PC-3 (cell line): ENCODE results near the gene SH3RF3. TPM values are rescaled to one million over a fixed set of nuclear protein-coding genes. Genes with fewer than 3 reads are reported as not detected.

ENCODE experiments used
- ATAC-seq: fragments of 200-7000 bp; cut with Tn5 transposase; 2 replicates; pipeline ENCODE4 v1.9.1; 2020; ENCODE audit warnings: mild to moderate bottlenecking, moderate library complexity
- BruUV-seq: library from RNA; stranded (reverse); fragments of 400-500 nt; replicated peaks from 2 replicates; lab custom pipeline; 2021; lab: Mats Ljungman, UMichigan
- CTCF ChIA-PET: fragments of 300-600 bp; sonication (Branson Sonifier 250); formaldehyde crosslinking; loops from one replicate; lab custom pipeline; 2022; ENCODE audit warnings: antibody characterized with exemption; lab: Charles Lee
- POLR2A ChIA-PET: fragments of 300-600 bp; sonication (Branson Sonifier 250); formaldehyde crosslinking; loops from one replicate; lab custom pipeline; 2022; ENCODE audit warnings: antibody characterized with exemption; ENCODE audit not compliant: unreplicated experiment; lab: Charles Lee
- DNase-seq: peaks from one replicate; pipeline ENCODE4 v3.0.0-alpha.2; 2015
- H2AFZ ChIP-seq: fragments of 300-600 bp; sonication (generic); 2 replicates; pipeline ENCODE4 v1.6.0; 2016; ENCODE audit warnings: antibody characterized with exemption, low read length
- H3F3A ChIP-seq: fragments of 300-600 bp; sonication (generic); one replicate; pipeline ENCODE4 v1.6.0; 2017; ENCODE audit warnings: antibody characterized with exemption, low read length, control low read depth, mild to moderate bottlenecking; ENCODE audit not compliant: unreplicated experiment
- H3K27ac ChIP-seq: fragments of 300-600 bp; sonication (generic); 2 replicates; pipeline ENCODE4 v1.5.1; 2016; ENCODE audit warnings: mild to moderate bottlenecking, low read length
- H3K27me3 ChIP-seq: fragments of 300-600 bp; sonication (generic); 2 replicates; pipeline ENCODE4 v1.6.1; 2016; ENCODE audit warnings: low read length, mixed read lengths
- H3K36me3 ChIP-seq: fragments of 300-600 bp; sonication (generic); 2 replicates; pipeline ENCODE4 v1.6.1; 2016; ENCODE audit warnings: low read depth, mixed run types, low read length, mixed read lengths
- H3K4me1 ChIP-seq: fragments of 300-600 bp; sonication (generic); 2 replicates; pipeline ENCODE4 v1.5.1; 2016; ENCODE audit warnings: low read length; ENCODE audit not compliant: insufficient read depth
- H3K4me2 ChIP-seq: fragments of 300-600 bp; sonication (generic); 2 replicates; pipeline ENCODE4 v1.6.0; 2016; ENCODE audit warnings: low read length
- H3K4me3 ChIP-seq: fragments of 300-600 bp; sonication (generic); 2 replicates; pipeline ENCODE4 v1.5.1; 2016; ENCODE audit warnings: mild to moderate bottlenecking, low read length, mixed read lengths
- H3K79me2 ChIP-seq: fragments of 300-600 bp; sonication (generic); 2 replicates; pipeline ENCODE4 v1.6.1; 2017; ENCODE audit warnings: low read length, mixed read lengths
- H3K9ac ChIP-seq: fragments of 300-600 bp; sonication (generic); 2 replicates; pipeline ENCODE4 v1.6.0; 2016; ENCODE audit warnings: mild to moderate bottlenecking, low read length
- H3K9me2 ChIP-seq: fragments of 300-600 bp; sonication (generic); replicated peaks from 2 replicates; pipeline ENCODE4 v1.6.1; 2016; ENCODE audit warnings: mixed run types, low read length, mixed read lengths
- H3K9me3 ChIP-seq: fragments of 300-600 bp; sonication (generic); 2 replicates; pipeline ENCODE4 v1.6.1; 2016; ENCODE audit warnings: low read length, mixed read lengths
- H4K20me1 ChIP-seq: fragments of 300-600 bp; sonication (generic); 2 replicates; pipeline ENCODE4 v1.6.1; 2016; ENCODE audit warnings: low read length, mixed read lengths
- EZH2 ChIP-seq: fragments of 300-600 bp; sonication (generic); IDR thresholded peaks from one replicate; pipeline ENCODE4 v1.6.1; 2017; ENCODE audit warnings: antibody characterized with exemption, mild to moderate bottlenecking, low read length; ENCODE audit not compliant: unreplicated experiment
- EZH2phosphoT487 ChIP-seq: fragments of 300-600 bp; sonication (generic); IDR thresholded peaks from 2 replicates; pipeline ENCODE4 v1.6.1; 2018; ENCODE audit warnings: mild to moderate bottlenecking, antibody characterized with exemption, low read length, borderline replicate concordance
- intact Hi-C: fragments of 100-400 bp; cut with micrococcal nuclease; formaldehyde crosslinking; loops from 2 replicates; pipeline ENCODE4 v1.9.0; 2023
- total RNA-seq: library from RNA; depleted of rRNA; stranded (reverse); fragments of >200 nt; gene quantifications from 2 replicates; pipeline ENCODE4 v1.2.3, GENCODE V29; 2014
- TF ChIP-seq, protein P1 (sequence below): fragments of 300-600 bp; sonication (generic); conservative IDR thresholded peaks from 2 replicates; pipeline ENCODE4 v1.5.1; 2017; ENCODE audit warnings: antibody characterized with exemption, low read depth, mild to moderate bottlenecking, low read length

Gene SH3RF3
- total RNA-seq, 1 experiment from 2014 or later: 11.7 TPM

DNA sequence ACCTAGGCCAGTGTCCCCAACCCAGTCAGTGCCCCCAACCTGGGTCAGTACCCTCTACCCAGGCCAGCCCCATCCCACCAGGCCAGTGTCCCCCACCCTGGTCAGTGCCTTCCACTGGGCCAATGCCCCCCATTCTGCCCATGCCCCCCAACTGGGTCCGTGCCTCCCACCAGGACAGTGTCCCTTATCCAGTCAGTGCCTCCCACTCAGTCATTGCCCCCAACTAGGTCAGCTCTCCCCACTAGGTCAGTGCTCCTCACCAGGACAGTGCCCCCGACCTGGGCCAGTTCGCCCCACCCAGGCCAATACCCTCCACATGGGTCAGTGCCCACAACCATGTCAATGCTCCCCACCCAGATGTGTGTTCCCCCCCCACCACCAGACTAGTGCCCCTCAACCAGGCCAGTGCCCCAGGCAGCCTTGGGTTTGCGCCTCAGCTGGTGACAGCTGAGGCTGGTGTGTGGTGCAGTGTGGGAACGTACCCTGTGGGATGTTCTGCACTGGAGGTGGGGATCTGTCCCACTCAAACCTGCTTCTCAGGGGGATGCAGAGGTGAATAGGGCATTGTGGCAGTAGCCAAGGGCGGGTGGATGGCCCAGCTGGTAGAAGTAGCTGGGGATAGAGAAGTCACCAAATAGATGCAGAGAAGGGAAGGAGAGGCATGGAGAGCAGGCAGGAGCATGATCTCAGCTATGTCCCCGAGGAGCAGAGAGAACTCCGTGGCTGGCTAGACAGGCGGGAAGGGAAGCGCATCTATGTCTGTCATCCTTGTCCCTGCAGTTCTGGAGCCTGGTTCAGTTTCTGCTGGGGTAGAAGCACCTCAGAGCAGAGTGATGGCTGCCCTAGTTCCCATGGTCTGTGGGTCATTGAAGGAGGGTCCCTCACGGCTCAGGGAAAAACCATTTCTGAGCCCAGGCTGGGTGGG is 168.8 kb downstream of the SH3RF3 start:
- DNase-seq (no peak), ATAC-seq (no peak)
- ChIA-PET POLR2A (no interaction called here), CTCF (no interaction called here)
- Histone ChIP-seq H3K4me1 (no peaks in the 10 kb centered on the region), H3K27me3 (no peaks in the 10 kb centered on the region), H3F3A (no peaks in the 10 kb centered on the region), H3K79me2 (no peaks in the 10 kb centered on the region), H3K9ac (no peak overlapping the region), H4K20me1 (no peaks in the 10 kb centered on the region), H3K4me3 (no peak overlapping the region), H3K9me3 (no peaks in the 10 kb centered on the region), H3K9me2 (no peaks in the 10 kb centered on the region), H2AFZ (no peak overlapping the region), H3K27ac (no peak overlapping the region), H3K36me3 (no peaks in the 10 kb centered on the region), H3K4me2 (no peak overlapping the region)
- intact Hi-C loops: no loop called here
- no TSS peak for BruUV-seq
- TF ChIP-seq EZH2 (no peak), EZH2phosphoT487 (no peak)
- TF ChIP-seq, protein P1, sequence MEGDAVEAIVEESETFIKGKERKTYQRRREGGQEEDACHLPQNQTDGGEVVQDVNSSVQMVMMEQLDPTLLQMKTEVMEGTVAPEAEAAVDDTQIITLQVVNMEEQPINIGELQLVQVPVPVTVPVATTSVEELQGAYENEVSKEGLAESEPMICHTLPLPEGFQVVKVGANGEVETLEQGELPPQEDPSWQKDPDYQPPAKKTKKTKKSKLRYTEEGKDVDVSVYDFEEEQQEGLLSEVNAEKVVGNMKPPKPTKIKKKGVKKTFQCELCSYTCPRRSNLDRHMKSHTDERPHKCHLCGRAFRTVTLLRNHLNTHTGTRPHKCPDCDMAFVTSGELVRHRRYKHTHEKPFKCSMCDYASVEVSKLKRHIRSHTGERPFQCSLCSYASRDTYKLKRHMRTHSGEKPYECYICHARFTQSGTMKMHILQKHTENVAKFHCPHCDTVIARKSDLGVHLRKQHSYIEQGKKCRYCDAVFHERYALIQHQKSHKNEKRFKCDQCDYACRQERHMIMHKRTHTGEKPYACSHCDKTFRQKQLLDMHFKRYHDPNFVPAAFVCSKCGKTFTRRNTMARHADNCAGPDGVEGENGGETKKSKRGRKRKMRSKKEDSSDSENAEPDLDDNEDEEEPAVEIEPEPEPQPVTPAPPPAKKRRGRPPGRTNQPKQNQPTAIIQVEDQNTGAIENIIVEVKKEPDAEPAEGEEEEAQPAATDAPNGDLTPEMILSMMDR: no peak

- no peak overlapping the region for H3K9ac ChIP-seq
- POLR2A ChIA-PET: no interaction called here
- no peak for DNase-seq
- H3K36me3 ChIP-seq: no peaks in the 10 kb centered on the region
- H3K27me3 ChIP-seq: no peaks in the 10 kb centered on the region
- H3F3A ChIP-seq: no peaks in the 10 kb centered on the region
- no TSS peak for BruUV-seq
- no peak overlapping the region for H2AFZ ChIP-seq
- H3K4me1 ChIP-seq: no peaks in the 10 kb centered on the region
- ATAC-seq: no peak
- H3K9me2 ChIP-seq: no peaks in the 10 kb centered on the region
- CTCF ChIA-PET: no interaction called here
- no peaks in the 10 kb centered on the region for H3K79me2 ChIP-seq
- TF ChIP-seq, protein P1: no peak
- no peak for TF ChIP-seq EZH2
- TF ChIP-seq EZH2phosphoT487: no peak
- H3K27ac ChIP-seq: no peak overlapping the region
- no peaks in the 10 kb centered on the region for H3K9me3 ChIP-seq
- H3K4me3 ChIP-seq: no peak overlapping the region
- H3K4me2 ChIP-seq: no peak overlapping the region
- H4K20me1 ChIP-seq: no peaks in the 10 kb centered on the region
- intact Hi-C loops: no loop called here
Measured at GRCh38 chr2:109298851-109299250, 169.8 kb downstream of the SH3RF3 start.

- TF ChIP-seq EZH2: no peak
- TF ChIP-seq, protein P1: no peak
- no peak for TF ChIP-seq EZH2phosphoT487
- Histone ChIP-seq H3K27ac (no peak overlapping the region), H3K27me3 (no peaks in the 10 kb centered on the region), H4K20me1 (no peaks in the 10 kb centered on the region), H3K9ac (no peak overlapping the region), H3K4me2 (no peak overlapping the region), H2AFZ (no peak overlapping the region), H3K9me2 (no peaks in the 10 kb centered on the region), H3F3A (no peaks in the 10 kb centered on the region), H3K4me1 (no peaks in the 10 kb centered on the region), H3K4me3 (no peak overlapping the region), H3K79me2 (no peaks in the 10 kb centered on the region), H3K9me3 (no peaks in the 10 kb centered on the region), H3K36me3 (no peaks in the 10 kb centered on the region)
- BruUV-seq: no TSS peak
- intact Hi-C loops: no loop called here
- ATAC-seq: no peak
- ChIA-PET CTCF (no interaction called here), POLR2A (no interaction called here)
- DNase-seq: no peak
Measured at GRCh38 chr2:109299536-109299935, 170.5 kb downstream of the SH3RF3 start.
